Measurements from ENCODE around the gene SLC26A9.
"Not testable (repeated sequence)": the region's sequence is repeated elsewhere in the genome, so short reads cannot be mapped to it uniquely, and the experiment has no call there.

SLC26A9 gene

GRCh38 chr1:205926213-205926612 is 17.0 kb downstream of the SLC26A9 start:
- DNase-seq (ENCODE audit: low read depth in 3 of 3) = no peak

- DNase-seq (ENCODE audit: low read depth in 3 of 3) = no peak
These were observed 17.5 kb downstream of the SLC26A9 start for GRCh38 chr1:205925736-205926135.

- DNase-seq (ENCODE audit: low read depth in 3 of 3) = no peak
These were observed 18.8 kb downstream of the SLC26A9 start for GRCh38 chr1:205924460-205924790.

- DNase-seq (ENCODE audit: low read depth in 3 of 3) = no peak
These were observed 19.4 kb downstream of the SLC26A9 start for GRCh38 chr1:205923651-205924459.

GRCh38 chr1:205922806-205923205 is 20.4 kb downstream of the SLC26A9 start:
- DNase-seq (ENCODE audit: low read depth in 3 of 3) = no peak

- DNase-seq (ENCODE audit: low read depth in 3 of 3) = no peak
These were observed 20.9 kb downstream of the SLC26A9 start for GRCh38 chr1:205922314-205922713.

GRCh38 chr1:205921570-205921909 is 21.7 kb downstream of the SLC26A9 start:
- no peak for DNase-seq (ENCODE audit: low read depth in 3 of 3)

- DNase-seq (ENCODE audit: low read depth in 3 of 3) = no peak
These were observed 22.2 kb downstream of the SLC26A9 start for GRCh38 chr1:205920861-205921569.

- no peak for DNase-seq (ENCODE audit: low read depth in 3 of 3)
These were observed 23.1 kb downstream of the SLC26A9 start for GRCh38 chr1:205920159-205920558.

- peak; percentile 50 to 58 (median 50) for DNase-seq (ENCODE audit: low read depth in 3 of 3)
These were observed 24.1 kb downstream of the SLC26A9 start for GRCh38 chr1:205918955-205919746.

- DNase-seq (ENCODE audit: low read depth in 3 of 3) = no peak
These were observed 25.6 kb downstream of the SLC26A9 start for GRCh38 chr1:205917466-205918238.

GRCh38 chr1:205916541-205916940 is 26.7 kb downstream of the SLC26A9 start:
- no peak for DNase-seq (ENCODE audit: low read depth in 3 of 3)

- no peak for DNase-seq (ENCODE audit: low read depth in 3 of 3)
These were observed 27.8 kb downstream of the SLC26A9 start for GRCh38 chr1:205915354-205915990.

GRCh38 chr1:205914730-205915129 is 28.5 kb downstream of the SLC26A9 start:
- DNase-seq (ENCODE audit: low read depth in 3 of 3) = no peak

GRCh38 chr1:205914155-205914507 is 29.1 kb downstream of the SLC26A9 start:
- DNase-seq (ENCODE audit: low read depth in 3 of 3) = no peak

- DNase-seq (ENCODE audit: low read depth in 3 of 3) = no peak
These were observed 29.7 kb downstream of the SLC26A9 start for GRCh38 chr1:205913451-205914154.

- no peak for DNase-seq (ENCODE audit: low read depth in 3 of 3)
These were observed 35.5 kb downstream of the SLC26A9 start for GRCh38 chr1:205907794-205908193.

GRCh38 chr1:205905095-205905494 is 38.2 kb downstream of the SLC26A9 start:
- not testable (repeated sequence) for DNase-seq (ENCODE audit: low read depth in 3 of 3)

GRCh38 chr1:205896351-205896750 is 46.9 kb downstream of the SLC26A9 start:
- DNase-seq (ENCODE audit: low read depth in 3 of 3) = no peak

- not testable (repeated sequence) for DNase-seq (ENCODE audit: low read depth in 3 of 3)
These were observed 49.1 kb downstream of the SLC26A9 start for GRCh38 chr1:205894119-205894518.

GRCh38 chr1:205892175-205892574 is 51.1 kb downstream of the SLC26A9 start:
- DNase-seq (ENCODE audit: low read depth in 3 of 3) = not testable (repeated sequence)
